Upper lobe of left lung (tissue), 6 donors: ENCODE data around the gene INHA. TPM values are rescaled to one million over a fixed set of nuclear protein-coding genes. Genes with fewer than 3 reads are reported as not detected.

ENCODE experiments used
- ATAC-seq, 2 donors: fragments of 200-7000 bp; cut with Tn5 transposase; one replicate each; pipeline ENCODE4 v1.9.1; 2022; ENCODE audit warnings: mild to moderate bottlenecking in 2 of 2, moderate library complexity in 2 of 2; ENCODE audit not compliant: low FRiP score in 2 of 2
- DNase-seq, 2 donors: peaks; one replicate each; pipeline ENCODE4 v3.0.0-alpha.2; 2019 to 2020
- H3K27ac ChIP-seq, 4 donors: fragments of 200-600 bp; sonication (generic); one replicate each; pipeline ENCODE4 v1.5.1; 2016 to 2019
- H3K27me3 ChIP-seq, 4 donors: fragments of 200-600 bp; sonication (generic); one replicate each; pipeline ENCODE4 v1.5.1; 2017 to 2019
- H3K36me3 ChIP-seq, 4 donors: fragments of 200-600 bp; sonication (generic); one replicate each; pipeline ENCODE4 v1.5.1; 2016 to 2019
- H3K4me1 ChIP-seq, 4 donors: fragments of 200-600 bp; sonication (generic); one replicate each; pipeline ENCODE4 v1.5.1; 2018 to 2019
- H3K4me3 ChIP-seq, 4 donors: fragments of 200-600 bp; sonication (generic); one replicate each; pipeline ENCODE4 v1.5.1; 2017 to 2019; ENCODE audit warnings: mild to moderate bottlenecking in 2 of 4, moderate library complexity in 1 of 4
- H3K9me3 ChIP-seq, 4 donors: fragments of 200-600 bp; sonication (generic); one replicate each; pipeline ENCODE4 v1.5.1; 2018 to 2019
- CTCF ChIP-seq, 6 experiments: fragments of 450-650 bp in 4 of 6; fragments of 200-600 bp in 2 of 6; sonication (generic) in 2 of 6; IDR thresholded peaks; one replicate each; pipeline ENCODE4 v1.5.1; 2016 to 2019; ENCODE audit warnings: antibody characterized with exemption in 6 of 6
- EP300 ChIP-seq, 4 donors: sonication (generic); formaldehyde crosslinking; IDR thresholded peaks; one replicate each; pipeline ENCODE4 v1.5.1; 2017; ENCODE audit warnings: antibody characterized with exemption in 4 of 4, control low read depth in 2 of 4
- POLR2A ChIP-seq, 4 donors: fragments of 450-650 bp; IDR thresholded peaks; one replicate each; pipeline ENCODE4 v1.5.1; 2016 to 2017; ENCODE audit warnings: antibody characterized with exemption in 4 of 4, mild to moderate bottlenecking in 2 of 4
- POLR2AphosphoS5 ChIP-seq, 2 donors: sonication (generic); formaldehyde crosslinking; IDR thresholded peaks; one replicate each; pipeline ENCODE4 v1.5.1; 2017; ENCODE audit warnings: antibody characterized with exemption in 2 of 2
- WGBS, 2 donors: methylation state at CpG; one replicate each; pipeline ENCODE4 v1.1.5; 2017 to 2018; 5-methylcytosine and 5-hydroxymethylcytosine counted together
- total RNA-seq, 6 donors: library from RNA; depleted of rRNA in 4 of 6; stranded (reverse); fragments of >200 nt in 4 of 6; gene quantifications; one replicate each; pipeline versions ENCODE4 v1.1.0 to v1.2.1, GENCODE V29; 2016 to 2021
- donor health status: DM: no; HTN: no; CAD: no; lungs with moderate emphysema.
- donor health status: DM: no; HTN: yes; CAD: no; lungs with severe emphysema.

Gene INHA
- total RNA-seq, 6 donors from 2014 or later: 0.24 to 7.3 (median 0.43) TPM; not detected in 3

DNA sequence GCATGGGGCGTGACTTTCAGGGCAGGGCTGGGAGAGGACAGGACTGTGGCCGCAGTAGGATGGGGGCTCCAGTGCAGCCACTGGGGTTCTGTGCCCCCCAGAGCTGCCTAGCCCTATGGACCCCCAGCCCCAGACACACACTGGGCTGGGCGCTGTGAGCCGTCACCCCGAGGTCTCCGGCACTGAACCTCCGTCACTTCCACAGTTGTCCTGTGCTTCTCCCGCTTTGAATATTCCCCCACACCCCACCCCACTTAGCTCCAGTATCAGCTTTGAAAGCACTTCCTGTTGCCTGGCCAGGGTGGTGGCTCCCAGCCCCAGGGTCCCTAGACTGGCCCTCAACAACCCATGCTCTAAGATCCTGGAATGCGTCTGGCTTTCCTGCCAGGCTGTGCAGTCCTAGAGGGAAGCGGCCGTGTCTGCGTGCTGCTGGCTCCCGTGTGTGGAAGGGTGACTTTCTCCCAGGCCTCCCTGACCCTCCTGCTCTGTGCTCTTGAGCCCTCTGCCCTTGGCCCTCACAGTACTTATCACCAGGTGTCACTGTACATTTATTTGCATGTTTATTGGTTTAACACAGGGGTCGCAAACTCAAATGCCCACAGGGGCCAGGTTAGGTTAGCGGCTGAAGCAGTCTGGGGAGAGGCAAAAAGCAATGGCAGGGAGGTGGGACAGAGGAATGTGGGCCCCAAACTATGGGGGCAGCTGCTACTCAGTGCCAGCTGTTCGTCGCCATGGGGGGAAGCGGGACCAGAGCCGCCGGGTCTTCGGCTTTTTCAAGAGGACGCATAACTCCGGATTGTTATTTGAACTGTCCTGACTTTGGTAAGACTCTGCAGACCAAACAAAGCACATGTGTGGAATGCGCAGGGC lies 10.7 kb upstream of the INHA start:
- Histone ChIP-seq H3K4me1 (peaks cover 5 to 12% (median 9%) of the 10 kb centered on the region in 4 donors), H3K36me3 (peaks cover 0 to 13% (median 3%) of the 10 kb centered on the region in 4 donors), H3K27me3 (no peaks in the 10 kb centered on the region), H3K9me3 (no peaks in the 10 kb centered on the region), H3K27ac (no peak overlapping the region), H3K4me3 (no peak overlapping the region)
- TF ChIP-seq POLR2AphosphoS5 (IDR thresholded peaks at IDR 0.05): no peak
- no peak for TF ChIP-seq POLR2A (IDR thresholded peaks at IDR 0.05)
- TF ChIP-seq EP300 (IDR thresholded peaks at IDR 0.05): no peak
- no peak for TF ChIP-seq CTCF (IDR thresholded peaks at IDR 0.05)
- 61 to 69% methylated on average over 18 to 24 of the region's 24 CpGs for WGBS, 2 donors
- no peak for DNase-seq
- ATAC-seq: peak in 1 of 2 donors; percentile 13

- peaks cover 0 to 13% (median 3%) of the 10 kb centered on the region in 4 donors for H3K36me3 ChIP-seq
- no peak overlapping the region for H3K4me3 ChIP-seq
- H3K27me3 ChIP-seq: no peaks in the 10 kb centered on the region
- H3K27ac ChIP-seq: no peak overlapping the region
- peaks cover 5 to 12% (median 9%) of the 10 kb centered on the region in 4 donors for H3K4me1 ChIP-seq
- TF ChIP-seq POLR2AphosphoS5 (IDR thresholded peaks at IDR 0.05): no peak
- TF ChIP-seq POLR2A (IDR thresholded peaks at IDR 0.05): no peak
- TF ChIP-seq CTCF (IDR thresholded peaks at IDR 0.05): no peak
- TF ChIP-seq EP300 (IDR thresholded peaks at IDR 0.05): no peak
- DNase-seq: peak in 1 of 2 donors; percentile 79
- no peak for ATAC-seq
- 83 to 89% methylated on average over 21 to 35 of the region's 35 CpGs for WGBS, 2 donors
- no peaks in the 10 kb centered on the region for H3K9me3 ChIP-seq
Observed at GRCh38 chr2:219562049-219563020, 9.8 kb upstream of the INHA start.

GRCh38 chr2:219563271-219563928 lies 8.7 kb upstream of the INHA start:
- Histone ChIP-seq H3K4me3 (no peak overlapping the region), H3K27me3 (no peaks in the 10 kb centered on the region), H3K27ac (no peak overlapping the region), H3K4me1 (peaks cover 5 to 12% (median 9%) of the 10 kb centered on the region in 4 donors), H3K36me3 (peaks cover 0 to 13% (median 3%) of the 10 kb centered on the region in 4 donors), H3K9me3 (no peaks in the 10 kb centered on the region)
- 93% methylated on average over 18 to 20 of the region's 20 CpGs for WGBS, 2 donors
- DNase-seq: peak in 1 of 2 donors; percentile 68
- no peak for ATAC-seq
- TF ChIP-seq EP300 (IDR thresholded peaks at IDR 0.05) (no peak), CTCF (IDR thresholded peaks at IDR 0.05) (no peak), POLR2A (IDR thresholded peaks at IDR 0.05) (no peak), POLR2AphosphoS5 (IDR thresholded peaks at IDR 0.05) (no peak)

GRCh38 chr2:219565130-219566080 lies 6.7 kb upstream of the INHA start:
- 86 to 89% methylated on average over 19 to 21 of the region's 21 CpGs for WGBS, 2 donors

More at GRCh38 chr2:219565130-219566080, 6.7 kb upstream of the INHA start:
- TF ChIP-seq CTCF (IDR thresholded peaks at IDR 0.05) (no peak), POLR2A (IDR thresholded peaks at IDR 0.05) (no peak), EP300 (IDR thresholded peaks at IDR 0.05) (no peak), POLR2AphosphoS5 (IDR thresholded peaks at IDR 0.05) (no peak)
- no peak overlapping the region for H3K4me3 ChIP-seq
- no peaks in the 10 kb centered on the region for H3K27me3 ChIP-seq
- peaks cover 0 to 13% (median 3%) of the 10 kb centered on the region in 4 donors for H3K36me3 ChIP-seq
- H3K4me1 ChIP-seq: peaks cover 3 to 12% (median 8%) of the 10 kb centered on the region in 4 donors
- no peaks in the 10 kb centered on the region for H3K9me3 ChIP-seq
- DNase-seq (no peak), ATAC-seq (no peak)
- H3K27ac ChIP-seq: no peak overlapping the region
